Hepatic stellate cell (primary cell): ENCODE measurements around the gene CREB3.

ENCODE experiments used
- DNase-seq: peaks from one replicate; pipeline ENCODE4 v3.0.0; 2011; ENCODE audit warnings: low spot score

CREB3 gene

DNA sequence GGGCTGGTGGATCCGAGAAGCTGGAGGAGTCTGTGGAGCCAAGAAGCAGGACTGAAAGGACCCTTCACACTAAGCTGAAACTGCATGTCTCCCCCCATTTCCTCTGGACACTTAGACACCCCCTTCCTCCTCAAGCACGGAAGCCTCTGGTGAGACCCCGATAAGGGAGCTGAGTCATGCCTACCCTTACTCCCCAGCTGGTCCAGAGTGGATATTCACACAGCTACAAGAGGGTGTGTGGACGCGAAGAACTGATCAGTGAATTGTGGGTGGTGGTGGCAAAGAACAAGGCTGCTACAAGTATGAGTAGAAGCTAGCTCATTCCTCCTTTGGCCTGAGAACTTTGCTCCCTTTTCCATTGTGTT, 4.8 kb upstream of the CREB3 start:
- DNase-seq: no peak

GRCh38 chr9:35728041-35728971, 4.2 kb upstream of the CREB3 start:
- DNase-seq: peak; percentile 86

- no peak for DNase-seq
These were observed 3.4 kb upstream of the CREB3 start for GRCh38 chr9:35729101-35729500.

DNA sequence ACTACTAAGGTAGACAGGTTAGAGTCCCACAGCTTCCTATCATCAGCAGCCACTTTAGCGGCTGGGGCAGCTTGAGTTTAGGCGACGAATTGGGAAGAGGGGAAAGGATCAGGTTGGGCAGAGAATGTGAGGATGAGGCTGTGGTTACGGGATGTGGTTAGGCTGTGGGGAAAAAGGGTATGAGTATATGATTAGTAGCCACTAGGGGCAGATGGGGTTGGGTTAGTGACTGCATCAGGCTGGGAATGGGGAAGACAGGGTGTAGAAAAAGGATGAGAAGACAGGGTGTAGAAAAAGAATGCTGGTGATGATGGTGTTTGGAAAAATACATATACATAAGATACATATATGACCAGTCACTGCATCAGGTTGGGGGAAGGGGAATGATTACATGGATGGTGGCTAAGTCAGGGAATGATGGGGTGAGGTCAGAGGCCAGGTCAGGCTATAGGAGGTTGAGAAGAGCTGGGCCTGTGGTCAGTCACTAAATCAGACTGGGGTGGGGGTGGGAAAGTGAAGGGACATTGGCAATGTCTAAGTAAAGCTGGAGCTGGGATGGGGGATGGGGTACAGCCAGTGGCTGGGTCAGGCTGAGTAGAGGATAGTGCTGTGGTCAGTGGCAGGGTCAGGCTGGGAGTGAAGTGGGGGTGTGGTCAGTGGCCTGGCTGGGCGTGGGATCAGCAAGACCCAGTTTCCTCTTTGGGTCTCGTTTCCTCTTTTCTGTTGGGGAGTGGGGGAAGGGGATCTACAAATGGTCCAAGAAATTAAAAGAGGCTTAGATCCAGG, 2.6 kb upstream of the CREB3 start:
- peak; percentile 93 for DNase-seq

GRCh38 chr9:35730486-35730854, 2.0 kb upstream of the CREB3 start:
- no peak for DNase-seq

DNA sequence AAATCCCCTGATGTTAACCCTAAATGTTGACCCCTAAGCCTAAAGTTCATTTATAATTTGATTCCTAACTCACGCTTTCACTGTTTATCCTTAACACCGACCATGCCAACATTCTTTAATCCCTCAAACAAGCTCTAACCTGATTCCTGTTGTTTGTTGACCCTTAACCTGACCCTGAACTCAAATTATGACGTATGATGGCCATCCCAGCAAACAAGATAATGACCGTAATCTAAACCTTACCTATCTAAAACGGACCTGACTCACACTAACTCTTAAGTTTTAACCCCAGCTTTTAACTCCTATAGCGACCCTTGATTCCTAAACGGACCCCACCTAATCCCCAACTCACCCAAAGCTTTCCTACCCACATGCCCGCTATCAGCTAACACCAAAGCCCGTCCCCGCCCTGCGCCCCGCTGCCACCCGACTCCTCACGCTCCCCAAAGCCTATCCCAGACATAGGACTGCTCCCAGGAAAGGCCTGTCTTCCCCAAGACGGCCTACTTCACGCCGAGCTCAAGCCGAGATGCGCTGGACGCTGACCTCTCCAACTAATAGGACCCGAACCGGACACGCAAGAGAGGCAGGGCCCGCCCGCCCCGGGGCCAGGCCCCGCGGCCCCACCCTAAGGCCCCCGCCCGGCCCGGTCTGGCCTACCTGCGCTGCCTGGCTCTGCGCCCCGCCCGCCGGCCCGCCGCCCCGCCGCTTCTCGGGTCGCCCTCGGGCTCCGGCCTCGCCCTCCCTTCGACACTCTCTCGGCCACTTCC, 866 bp upstream of the CREB3 start:
- no peak for DNase-seq

- DNase-seq: peak; percentile 77
These were observed 505 bp downstream of the CREB3 start for GRCh38 chr9:35732800-35733541.

GRCh38 chr9:35734096-35734495, 1.6 kb downstream of the CREB3 start:
- no peak for DNase-seq

GRCh38 chr9:35736201-35736633, 3.8 kb downstream of the CREB3 start:
- peak; percentile 76 for DNase-seq

GRCh38 chr9:35737143-35737542, 4.7 kb downstream of the CREB3 start:
- no peak for DNase-seq

DNA sequence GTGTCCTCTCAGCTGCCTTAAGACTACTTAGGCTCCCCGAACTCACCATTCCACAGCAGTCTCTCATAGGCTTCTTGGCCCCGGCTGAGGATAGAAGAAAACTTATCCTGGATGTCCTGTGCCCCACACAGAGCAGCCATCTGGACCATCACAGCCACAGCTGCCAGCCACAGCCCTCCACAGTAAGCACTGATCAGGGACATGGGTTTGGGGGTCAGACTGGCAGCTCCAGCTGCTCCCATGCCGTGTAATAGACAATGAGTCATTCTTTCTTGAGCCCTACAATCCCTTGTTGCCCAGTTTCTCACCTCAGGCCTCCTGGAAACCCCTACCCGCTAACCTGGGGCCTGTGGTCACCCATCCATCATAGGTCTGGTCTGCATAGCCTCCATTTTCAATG, 5.7 kb downstream of the CREB3 start:
- no peak for DNase-seq

DNA sequence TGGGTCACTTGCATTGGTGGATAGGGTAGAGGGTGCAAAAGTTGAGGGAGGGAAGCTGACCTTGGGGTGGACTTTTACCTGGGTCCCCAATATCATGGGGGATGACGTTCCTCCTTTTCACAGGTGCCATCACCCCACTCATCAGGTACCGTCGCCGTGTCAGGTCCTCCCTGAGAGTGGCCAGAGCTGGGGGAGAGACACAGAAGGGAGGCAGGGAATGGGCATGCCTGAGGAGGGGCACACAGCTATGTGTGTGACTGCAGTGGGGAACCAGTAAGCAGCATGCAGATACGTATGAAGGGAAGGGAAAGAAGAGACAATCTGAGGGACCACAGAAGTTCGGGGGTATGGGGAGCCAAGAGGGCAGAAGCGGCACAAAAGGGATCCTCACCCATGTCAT, 6.5 kb downstream of the CREB3 start:
- DNase-seq: no peak

- DNase-seq: no peak
These were observed 7.8 kb downstream of the CREB3 start for GRCh38 chr9:35740243-35740642.

GRCh38 chr9:35741740-35742139, 9.3 kb downstream of the CREB3 start:
- no peak for DNase-seq

GRCh38 chr9:35743452-35743851, 11.0 kb downstream of the CREB3 start:
- no peak for DNase-seq

DNA sequence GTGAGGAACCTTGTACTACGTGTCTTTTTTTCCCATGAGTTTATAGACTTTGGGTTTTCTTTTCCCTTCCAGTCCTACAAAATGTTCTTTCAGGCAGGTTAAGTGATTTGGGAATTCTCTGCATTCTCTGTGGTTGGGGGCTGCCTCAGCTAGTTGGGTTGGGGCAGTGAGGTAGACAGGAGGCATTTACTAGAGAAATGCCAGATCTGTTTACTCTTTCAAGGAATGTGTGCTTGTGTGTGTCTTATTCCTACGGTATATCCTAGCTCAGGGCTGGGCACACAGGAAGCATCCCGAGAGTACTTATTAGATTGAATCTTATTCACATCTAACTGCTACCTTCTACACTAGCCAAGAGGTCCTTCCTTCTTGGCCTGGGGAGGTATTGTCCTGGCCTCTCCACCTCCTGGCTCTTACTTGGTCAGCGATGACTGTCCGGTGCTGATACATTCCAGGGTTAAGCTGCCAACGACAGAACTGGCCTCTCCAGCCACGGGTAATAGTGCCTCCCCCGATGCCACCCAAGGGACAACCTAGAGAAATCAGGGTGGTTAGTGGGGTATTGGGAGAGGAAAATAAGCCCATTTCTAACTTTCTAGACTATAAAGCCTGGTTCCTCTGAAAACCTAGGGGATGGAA, 11.5 kb downstream of the CREB3 start:
- no peak for DNase-seq

- no peak for DNase-seq
These were observed 13.1 kb downstream of the CREB3 start for GRCh38 chr9:35745569-35745968.

DNA sequence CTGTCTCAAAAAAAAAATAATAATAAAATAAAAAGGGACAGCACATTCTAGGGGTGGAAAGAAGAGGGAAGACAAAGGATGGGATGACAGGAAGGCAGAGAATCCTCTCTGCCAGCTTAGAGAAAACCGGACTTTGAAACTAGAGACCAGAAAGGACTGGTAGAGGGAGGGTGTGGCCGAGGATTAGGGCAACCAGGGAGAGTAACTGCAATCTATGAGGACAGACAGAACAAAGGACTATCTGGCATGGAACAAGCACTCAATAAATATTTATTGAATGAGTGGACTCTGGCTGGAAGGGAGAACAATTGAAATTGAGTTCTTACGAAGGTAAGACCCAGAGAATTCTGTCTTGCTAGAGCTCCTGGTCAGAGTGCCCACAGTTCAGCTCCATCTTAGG, 14.1 kb downstream of the CREB3 start:
- no peak for DNase-seq

DNA sequence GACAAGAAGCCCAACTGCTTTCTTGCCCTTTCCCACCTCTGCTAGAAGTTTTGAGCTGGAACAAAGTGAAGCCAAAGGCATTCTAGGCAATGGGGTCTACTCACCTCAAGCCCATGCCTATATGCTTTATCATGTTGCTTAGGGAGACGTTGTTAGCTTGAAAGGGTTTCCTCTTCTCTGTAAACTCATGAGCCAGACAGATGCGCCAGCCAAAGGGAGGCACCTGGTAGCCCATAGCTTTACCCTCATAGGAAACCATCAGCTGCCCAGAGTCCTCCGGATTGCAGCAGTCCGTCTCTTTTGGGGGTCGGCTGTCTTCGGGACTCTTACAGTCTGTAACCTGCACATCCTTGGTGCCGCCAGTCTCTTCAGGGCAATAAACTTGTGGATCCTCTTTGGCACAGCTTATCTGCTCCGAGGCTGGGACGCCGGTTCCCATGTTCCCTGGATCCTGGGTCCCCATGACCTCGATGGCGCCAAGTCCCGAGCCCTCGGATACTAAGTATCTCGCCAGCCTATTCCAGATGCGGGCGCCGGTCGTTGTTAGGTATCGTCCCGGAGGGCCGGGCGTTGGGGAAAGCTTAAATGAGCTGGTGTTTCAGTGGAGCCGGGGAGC, 15.9 kb downstream of the CREB3 start:
- no peak for DNase-seq

DNA sequence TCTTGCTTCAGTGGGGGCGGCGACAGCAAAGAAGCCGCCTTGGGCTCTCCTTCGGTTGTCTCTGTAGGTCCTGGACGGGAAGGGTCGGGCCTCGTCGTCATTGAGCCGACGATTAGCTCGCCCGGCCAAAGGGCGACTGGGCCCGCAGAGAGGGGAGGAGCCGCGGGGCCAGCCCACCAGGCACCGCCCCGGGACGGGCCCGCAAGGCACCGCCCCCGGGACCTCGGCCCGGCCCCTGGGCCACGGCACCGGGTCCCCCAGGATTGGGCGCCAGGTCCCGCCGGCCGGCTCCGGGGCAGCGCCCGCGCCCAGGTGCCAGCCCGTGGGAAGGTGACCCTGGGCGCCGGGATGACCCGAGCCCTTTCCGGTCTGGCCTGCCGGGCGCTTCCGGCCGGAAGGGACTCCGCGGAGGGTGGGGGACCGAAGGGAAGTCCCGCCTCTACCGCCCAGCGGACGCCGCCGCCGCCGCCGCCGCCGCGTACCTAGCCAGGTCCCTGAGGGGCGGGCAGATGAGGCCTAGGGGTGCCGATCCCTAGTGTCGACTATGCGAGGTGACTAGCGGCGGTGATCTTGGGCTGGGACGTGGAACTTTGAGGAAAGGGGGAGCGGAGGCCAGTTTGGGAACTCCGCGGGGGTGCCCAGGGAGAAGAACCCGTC, 16.5 kb downstream of the CREB3 start, which contains the start of the genes GBA2 and RGP1:
GBA2 (minus strand) TSS at position 371 of the 657 bp plus-strand sequence. CDS start 524 bp downstream, outside the sequence.
RGP1 (plus strand) TSS at position 430 of the 657 bp plus-strand sequence. CDS start 469 bp downstream, outside the sequence.
- DNase-seq: peak; percentile 78
